ENCODE results near the gene TTC4. TPM values are rescaled to one million over a fixed set of nuclear protein-coding genes. Genes with fewer than 3 reads are reported as not detected.

TTC4 gene
- 10 to 100 TPM; 16.7 to 59.9 (median 18.2) TPM for total RNA-seq

GRCh38 chr1:54715493-54716298, at the start of gene TTC4:
Gene TTC4 (plus strand): TSS chr1:54715861. CDS start chr1:54715909, 48 bp downstream.
- Histone ChIP-seq H3K9me3 (no peaks in the 10 kb centered on the region), H3K4me1 (peaks cover 20% of the 10 kb centered on the region), H3K36me3 (peaks cover 25% of the 10 kb centered on the region), H3K27ac (peak within 1 kb of the TSS; percentile 85), H3K4me3 (peak within 1 kb of the TSS; percentile 95), H3K27me3 (no peaks in the 10 kb centered on the region)
- peak; percentile 87 to 88 for DNase-seq (ENCODE audit: low spot score in 2 of 2)
- WGBS = under 1% methylated on average over 16 of the region's 51 CpGs
- TF ChIP-seq CTCF (IDR thresholded peaks at IDR 0.05) (no peak), POLR2A (IDR thresholded peaks at IDR 0.05) (peak in 1 of 2 donors; percentile 53), EP300 (IDR thresholded peaks at IDR 0.05) (no peak), POLR2AphosphoS5 (IDR thresholded peaks at IDR 0.05) (peak in 1 of 3 donors; percentile 56)

GRCh38 chr1:54666333-54666732, 49.3 kb upstream of the TTC4 start:
- no peak for DNase-seq (ENCODE audit: low spot score in 2 of 2)
- WGBS = 90% methylated on average over 6 of the region's 6 CpGs
- Histone ChIP-seq H3K27me3 (no peaks in the 10 kb centered on the region), H3K36me3 (no peaks in the 10 kb centered on the region), H3K4me1 (no peaks in the 10 kb centered on the region), H3K27ac (no peak overlapping the region), H3K4me3 (no peak overlapping the region), H3K9me3 (no peaks in the 10 kb centered on the region)
- TF ChIP-seq POLR2A (IDR thresholded peaks at IDR 0.05) (no peak), CTCF (IDR thresholded peaks at IDR 0.05) (no peak), POLR2AphosphoS5 (IDR thresholded peaks at IDR 0.05) (no peak), EP300 (IDR thresholded peaks at IDR 0.05) (no peak)

- TF ChIP-seq CTCF (IDR thresholded peaks at IDR 0.05) = no peak
- H3K4me3 ChIP-seq = no peak overlapping the region
- no peaks in the 10 kb centered on the region for H3K9me3 ChIP-seq
- H3K36me3 ChIP-seq = no peaks in the 10 kb centered on the region
- no peak overlapping the region for H3K27ac ChIP-seq
- H3K4me1 ChIP-seq = no peaks in the 10 kb centered on the region
- 87% methylated on average over 2 of the region's 2 CpGs for WGBS
- no peaks in the 10 kb centered on the region for H3K27me3 ChIP-seq
- no peak for DNase-seq (ENCODE audit: low spot score in 2 of 2)
These were observed 47.9 kb upstream of the TTC4 start for GRCh38 chr1:54667797-54668196.

GRCh38 chr1:54668567-54668966, 47.1 kb upstream of the TTC4 start:
- WGBS = 75% methylated on average over 2 of the region's 2 CpGs
- Histone ChIP-seq H3K36me3 (no peaks in the 10 kb centered on the region), H3K4me1 (no peaks in the 10 kb centered on the region)

More at GRCh38 chr1:54668567-54668966, 47.1 kb upstream of the TTC4 start:
- Histone ChIP-seq H3K27me3 (no peaks in the 10 kb centered on the region), H3K27ac (no peak overlapping the region), H3K9me3 (no peaks in the 10 kb centered on the region), H3K4me3 (no peak overlapping the region)
- no peak for TF ChIP-seq POLR2A (IDR thresholded peaks at IDR 0.05)
- TF ChIP-seq POLR2AphosphoS5 (IDR thresholded peaks at IDR 0.05) = no peak
- no peak for TF ChIP-seq CTCF (IDR thresholded peaks at IDR 0.05)
- TF ChIP-seq EP300 (IDR thresholded peaks at IDR 0.05) = no peak
- no peak for DNase-seq (ENCODE audit: low spot score in 2 of 2)

Data from suprapubic skin (tissue), 4 donors.